Measurements from ENCODE around the gene SBSN. TPM values are rescaled to one million over a fixed set of nuclear protein-coding genes. Genes with fewer than 3 reads are reported as not detected.

SBSN gene
- total RNA-seq, 6 experiments from 2014 or later: 1.6 to 3.3 (median 2.0) TPM

DNA sequence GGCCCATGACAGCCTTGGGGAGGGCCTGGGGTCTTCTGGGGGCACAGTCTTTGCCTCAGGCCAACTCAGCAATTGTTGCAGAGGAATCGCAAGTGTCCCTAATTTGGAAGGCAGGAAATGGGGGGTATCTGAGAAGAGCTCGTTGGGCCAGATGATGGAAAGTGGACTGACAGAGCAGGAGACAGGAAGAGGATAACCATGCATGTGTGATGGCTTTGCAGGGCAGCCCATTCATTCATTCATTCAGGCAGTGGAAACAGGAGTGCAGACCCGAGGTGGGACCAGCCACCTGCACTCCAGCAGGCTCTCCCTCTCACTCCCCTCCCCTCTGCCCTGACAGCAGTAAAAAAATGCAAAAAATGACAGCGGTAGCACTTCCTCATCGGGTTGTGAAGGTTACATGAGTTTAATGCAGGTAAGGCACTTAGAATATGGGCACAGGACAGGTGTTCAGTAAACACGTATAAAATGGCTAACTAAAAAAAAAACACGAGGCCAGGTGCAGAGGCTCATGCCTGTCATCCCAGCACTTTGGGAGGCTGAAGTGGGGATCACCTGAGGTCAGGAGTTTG is 12.3 kb upstream of the SBSN start:
- H3K36me3 Mint-ChIP-seq (ENCODE audit: low read depth): peaks cover 6% of the 10 kb centered on the region; the same call in 1 of the 2 replicates
- peaks cover 2% of the 10 kb centered on the region for H3K27me3 Mint-ChIP-seq (ENCODE audit: insufficient read depth)
- no peak overlapping the region for H3K27ac Mint-ChIP-seq
- H3K4me3 Mint-ChIP-seq: no peak overlapping the region
- no peaks in the 10 kb centered on the region for H3K9me3 Mint-ChIP-seq
- TF ChIP-seq, protein P1, sequence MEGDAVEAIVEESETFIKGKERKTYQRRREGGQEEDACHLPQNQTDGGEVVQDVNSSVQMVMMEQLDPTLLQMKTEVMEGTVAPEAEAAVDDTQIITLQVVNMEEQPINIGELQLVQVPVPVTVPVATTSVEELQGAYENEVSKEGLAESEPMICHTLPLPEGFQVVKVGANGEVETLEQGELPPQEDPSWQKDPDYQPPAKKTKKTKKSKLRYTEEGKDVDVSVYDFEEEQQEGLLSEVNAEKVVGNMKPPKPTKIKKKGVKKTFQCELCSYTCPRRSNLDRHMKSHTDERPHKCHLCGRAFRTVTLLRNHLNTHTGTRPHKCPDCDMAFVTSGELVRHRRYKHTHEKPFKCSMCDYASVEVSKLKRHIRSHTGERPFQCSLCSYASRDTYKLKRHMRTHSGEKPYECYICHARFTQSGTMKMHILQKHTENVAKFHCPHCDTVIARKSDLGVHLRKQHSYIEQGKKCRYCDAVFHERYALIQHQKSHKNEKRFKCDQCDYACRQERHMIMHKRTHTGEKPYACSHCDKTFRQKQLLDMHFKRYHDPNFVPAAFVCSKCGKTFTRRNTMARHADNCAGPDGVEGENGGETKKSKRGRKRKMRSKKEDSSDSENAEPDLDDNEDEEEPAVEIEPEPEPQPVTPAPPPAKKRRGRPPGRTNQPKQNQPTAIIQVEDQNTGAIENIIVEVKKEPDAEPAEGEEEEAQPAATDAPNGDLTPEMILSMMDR (IDR thresholded peaks at IDR 0.05): no peak
- DNase-seq: no peak
- H3K4me1 Mint-ChIP-seq (ENCODE audit: low read depth): peaks cover 8% of the 10 kb centered on the region

DNA sequence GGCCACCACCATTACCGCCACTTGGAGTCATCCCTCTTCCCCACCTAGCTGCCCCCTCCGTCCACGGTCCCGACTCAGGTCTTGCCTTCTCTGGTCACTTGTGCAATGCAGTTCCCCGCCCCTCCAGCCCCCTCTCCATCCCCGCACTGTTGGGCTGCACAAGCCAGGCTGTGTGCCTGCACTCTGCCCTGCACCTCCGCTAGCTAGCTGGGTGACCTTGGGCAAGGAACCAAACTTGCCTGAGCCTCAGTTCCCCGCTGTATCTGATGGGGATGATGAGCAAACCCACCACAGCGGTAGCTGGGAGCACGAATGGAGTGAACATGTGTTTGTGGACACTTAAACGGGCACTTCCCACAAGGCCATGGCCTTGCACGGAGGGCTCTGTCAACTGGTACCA is 11.7 kb upstream of the SBSN start:
- TF ChIP-seq, protein P1 (IDR thresholded peaks at IDR 0.05): no peak
- Mint-ChIP-seq H3K4me1 (ENCODE audit: low read depth) (peaks cover 8% of the 10 kb centered on the region), H3K27me3 (ENCODE audit: insufficient read depth) (peaks cover 3% of the 10 kb centered on the region), H3K4me3 (no peak overlapping the region), H3K9me3 (no peaks in the 10 kb centered on the region), H3K36me3 (ENCODE audit: low read depth) (peaks cover 6% of the 10 kb centered on the region; the same call in 1 of the 2 replicates), H3K27ac (no peak overlapping the region)
- DNase-seq: no peak

DNA sequence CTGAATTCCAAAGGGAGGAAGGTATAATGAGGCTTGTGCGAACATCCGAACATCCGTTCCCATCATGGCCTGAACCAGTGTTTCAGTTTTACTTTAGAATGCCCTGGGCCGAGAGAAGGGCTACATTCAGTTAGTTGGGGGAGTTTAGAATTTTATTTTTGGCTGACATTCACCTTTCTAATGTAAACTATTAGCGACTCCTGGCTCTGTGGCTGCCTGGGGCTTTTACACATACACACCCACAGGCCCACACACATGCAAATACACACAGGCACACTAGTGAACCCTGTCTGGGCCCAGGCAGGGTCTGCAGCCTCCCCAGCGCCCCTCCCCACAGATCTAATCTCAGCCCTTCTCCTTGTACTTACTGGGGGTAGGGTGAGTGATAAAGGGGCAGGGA is 11.2 kb upstream of the SBSN start:
- TF ChIP-seq, protein P1 (IDR thresholded peaks at IDR 0.05): no peak
- no peaks in the 10 kb centered on the region for H3K9me3 Mint-ChIP-seq
- peaks cover 5% of the 10 kb centered on the region for H3K27me3 Mint-ChIP-seq (ENCODE audit: insufficient read depth)
- no peak overlapping the region for H3K4me3 Mint-ChIP-seq
- DNase-seq: no peak
- peaks cover 4% of the 10 kb centered on the region for H3K4me1 Mint-ChIP-seq (ENCODE audit: low read depth)
- no peak overlapping the region for H3K27ac Mint-ChIP-seq
- peaks cover 6% of the 10 kb centered on the region; the same call in 1 of the 2 replicates for H3K36me3 Mint-ChIP-seq (ENCODE audit: low read depth)

DNA sequence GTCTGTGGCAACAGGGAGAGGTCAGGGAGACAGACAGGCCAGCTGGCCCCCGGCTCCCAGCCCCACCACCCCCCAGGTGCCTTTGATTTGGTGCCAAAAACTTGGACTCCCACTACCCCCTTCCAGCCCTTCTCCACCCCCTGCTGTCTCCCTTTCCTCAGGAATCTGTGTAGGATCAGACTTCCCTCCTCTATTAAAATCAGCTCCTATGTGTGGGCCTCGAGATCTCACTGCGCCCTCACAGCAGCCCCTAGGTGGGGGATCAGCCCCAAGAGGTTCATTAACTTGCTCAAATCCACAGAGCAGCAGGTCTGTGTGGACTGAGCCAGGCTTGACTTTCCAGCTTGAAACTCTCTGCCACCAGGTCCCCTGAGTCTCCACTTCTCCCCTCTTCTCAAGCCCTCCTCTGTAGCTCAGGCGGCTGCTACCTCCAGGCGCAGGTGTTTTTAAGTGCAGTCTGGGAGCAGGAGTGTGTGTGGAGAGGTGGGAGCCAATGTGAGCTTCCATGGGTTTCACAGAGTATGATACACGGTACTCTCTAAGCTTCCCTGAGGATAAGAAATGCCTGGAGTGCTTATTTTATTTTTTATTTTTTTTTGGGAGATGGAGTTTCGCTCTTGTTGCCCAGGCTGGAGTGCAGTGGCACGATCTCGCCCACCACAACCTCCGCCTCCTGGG is 6.8 kb upstream of the SBSN start:
- Mint-ChIP-seq H3K36me3 (ENCODE audit: low read depth) (no peaks in the 10 kb centered on the region), H3K27me3 (ENCODE audit: insufficient read depth) (peaks cover 33% of the 10 kb centered on the region), H3K4me3 (no peak overlapping the region), H3K9me3 (no peaks in the 10 kb centered on the region), H3K4me1 (ENCODE audit: low read depth) (peaks cover 6% of the 10 kb centered on the region; the same call in 1 of the 2 replicates), H3K27ac (no peak overlapping the region)
- TF ChIP-seq, protein P1 (IDR thresholded peaks at IDR 0.05): no peak
- no peak for DNase-seq

DNA sequence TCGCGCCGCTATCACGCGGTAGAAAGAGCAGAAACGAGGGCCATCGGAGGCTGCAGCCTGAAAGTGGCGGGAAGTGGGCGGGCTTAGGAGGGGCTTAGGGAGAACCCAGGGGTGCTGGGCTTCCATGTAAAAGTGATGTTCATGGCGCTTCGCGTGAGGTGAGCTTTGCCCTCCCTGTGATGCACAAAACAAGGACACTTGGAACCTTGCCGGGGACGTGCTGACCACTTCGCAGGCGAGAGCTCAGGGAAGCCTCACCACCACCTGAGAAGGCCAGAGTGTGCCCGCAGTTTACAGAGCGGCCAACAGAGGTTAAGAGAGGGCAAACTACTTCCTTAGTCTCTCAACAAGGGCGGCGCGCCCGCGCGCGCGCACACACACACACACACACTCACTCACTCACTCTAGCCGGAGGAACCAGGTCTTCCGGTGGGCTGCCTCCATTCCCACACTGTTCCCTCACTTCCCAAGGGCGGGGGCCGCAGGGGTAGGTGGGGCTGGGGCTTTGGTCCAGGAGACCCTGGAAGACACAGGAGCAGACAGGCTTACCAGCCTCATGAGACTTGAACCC is 5.8 kb upstream of the SBSN start:
- no peaks in the 10 kb centered on the region for H3K36me3 Mint-ChIP-seq (ENCODE audit: low read depth)
- TF ChIP-seq, protein P1 (IDR thresholded peaks at IDR 0.05): no peak
- no peaks in the 10 kb centered on the region for H3K9me3 Mint-ChIP-seq
- peaks cover 7% of the 10 kb centered on the region for H3K4me1 Mint-ChIP-seq (ENCODE audit: low read depth)
- H3K27me3 Mint-ChIP-seq (ENCODE audit: insufficient read depth): peaks cover 35% of the 10 kb centered on the region
- H3K27ac Mint-ChIP-seq: no peak overlapping the region
- peak; percentile 9 for DNase-seq
- peak overlapping the region; percentile 55; the same call in 1 of the 2 replicates for H3K4me3 Mint-ChIP-seq

Measured in HFFc6 (cell line).